Liver (tissue), 9 donors: ENCODE results near the gene PCDH9. TPM values are rescaled to one million over a fixed set of nuclear protein-coding genes. Genes with fewer than 3 reads are reported as not detected.

Experiments
- DNase-seq: peaks from one replicate; pipeline ENCODE4 v3.0.0-alpha.2; 2017; ENCODE audit warnings: low spot score
- H3K27ac ChIP-seq, 2 donors: one replicate each; pipeline ENCODE4 v1.7.0; 2013; ENCODE audit warnings: inconsistent platforms in 2 of 2, low read length in 2 of 2, control low read depth in 1 of 2, low read depth in 1 of 2, mild to moderate bottlenecking in 1 of 2
- H3K27me3 ChIP-seq, 4 donors: one replicate each; pipeline versions ENCODE4 v1.6.1 to v1.7.0; 2013; ENCODE audit warnings: low read length in 3 of 4, inconsistent platforms in 1 of 4, mild to moderate bottlenecking in 1 of 4, moderate library complexity in 1 of 4; ENCODE audit not compliant: control insufficient read depth in 4 of 4, insufficient read depth in 4 of 4
- H3K36me3 ChIP-seq, 4 donors: one replicate each; pipeline versions ENCODE4 v1.6.1 to v1.7.0; 2013; ENCODE audit warnings: low read length in 3 of 4, mild to moderate bottlenecking in 3 of 4, low read depth in 1 of 4, moderate library complexity in 1 of 4; ENCODE audit not compliant: control insufficient read depth in 4 of 4, insufficient read depth in 3 of 4
- H3K4me1 ChIP-seq, 4 donors: one replicate each; pipeline versions ENCODE4 v1.6.1 to v1.7.0; 2013; ENCODE audit warnings: low read length in 3 of 4, mild to moderate bottlenecking in 3 of 4, moderate library complexity in 1 of 4; ENCODE audit not compliant: control insufficient read depth in 4 of 4, insufficient read depth in 4 of 4
- H3K4me3 ChIP-seq, 3 donors: one replicate each; pipeline versions ENCODE4 v1.6.1 to v1.7.0; 2013; ENCODE audit warnings: low read length in 3 of 3, control low read depth in 1 of 3, low read depth in 1 of 3, mild to moderate bottlenecking in 1 of 3
- H3K9ac ChIP-seq, 2 donors: one replicate each; pipeline ENCODE4 v1.7.0; 2013; ENCODE audit warnings: low read length in 2 of 2, mild to moderate bottlenecking in 2 of 2, moderate library complexity in 2 of 2, control low read depth in 1 of 2, low read depth in 1 of 2
- H3K9me3 ChIP-seq, 4 donors: one replicate each; pipeline versions ENCODE4 v1.6.1 to v1.7.0; 2013; ENCODE audit warnings: low read length in 3 of 4; ENCODE audit not compliant: control insufficient read depth in 4 of 4
- EGR1 ChIP-seq, 2 donors: IDR thresholded peaks; 2 replicates each; pipeline ENCODE4 v1.6.1; 2016 to 2018; ENCODE audit warnings: antibody characterized with exemption in 2 of 2, low read depth in 2 of 2
- FOXA1 ChIP-seq: IDR thresholded peaks from 2 replicates; pipeline ENCODE4 v1.6.1; 2016; ENCODE audit warnings: antibody characterized with exemption
- FOXA2 ChIP-seq: IDR thresholded peaks from 2 replicates; pipeline ENCODE4 v1.6.1; 2016; ENCODE audit warnings: antibody characterized with exemption
- GABPA ChIP-seq, 2 donors: IDR thresholded peaks in 1 of 2; conservative IDR thresholded peaks in 1 of 2; 2 replicates each; pipeline ENCODE4 v1.6.1; 2016; ENCODE audit warnings: antibody characterized with exemption in 2 of 2, mild to moderate bottlenecking in 1 of 2, moderate library complexity in 1 of 2
- HNF4A ChIP-seq, 2 donors: conservative IDR thresholded peaks; 2 replicates each; pipeline ENCODE4 v1.6.1; 2016; ENCODE audit warnings: antibody characterized with exemption in 2 of 2, mild to moderate bottlenecking in 2 of 2
- HNF4G ChIP-seq: IDR thresholded peaks from 2 replicates; pipeline ENCODE4 v1.6.1; 2016; ENCODE audit warnings: antibody characterized with exemption
- JUND ChIP-seq, 2 donors: IDR thresholded peaks; 2 replicates each; pipeline ENCODE4 v1.6.1; 2016; ENCODE audit warnings: antibody characterized with exemption in 2 of 2
- NR2F2 ChIP-seq: IDR thresholded peaks from 2 replicates; pipeline ENCODE4 v1.6.1; 2016; ENCODE audit warnings: antibody characterized with exemption
- RAD21 ChIP-seq, 2 donors: IDR thresholded peaks; 2 replicates each; pipeline ENCODE4 v1.6.1; 2016; ENCODE audit warnings: antibody characterized with exemption in 2 of 2, mild to moderate bottlenecking in 2 of 2
- RXRA ChIP-seq, 2 donors: IDR thresholded peaks; 2 replicates each; pipeline ENCODE4 v1.6.1; 2017 to 2018; ENCODE audit warnings: antibody characterized with exemption in 2 of 2, mild to moderate bottlenecking in 1 of 2
- SP1 ChIP-seq: IDR thresholded peaks from 2 replicates; pipeline ENCODE4 v1.6.1; 2018; ENCODE audit warnings: antibody characterized with exemption, mild to moderate bottlenecking
- TAF1 ChIP-seq: conservative IDR thresholded peaks from 2 replicates; pipeline ENCODE4 v1.6.1; 2016; ENCODE audit warnings: antibody characterized with exemption, mild to moderate bottlenecking
- YY1 ChIP-seq: IDR thresholded peaks from 2 replicates; pipeline ENCODE4 v1.6.1; 2016; ENCODE audit warnings: antibody characterized with exemption, mild to moderate bottlenecking
- WGBS: extraction: QIAGEN DNeasy Blood & Tissue Kit; methylation state at CpG from one replicate; pipeline ENCODE4 v1.1.7; 2013; 5-methylcytosine and 5-hydroxymethylcytosine counted together
- polyA plus RNA-seq, 2 donors: library from polyadenylated mRNA; stranded (reverse) in 1 of 2; unstranded in 1 of 2; fragments of 200-250 nt in 1 of 2; fragments of >200 nt in 1 of 2; fragmentation: Nextera tagmentation in 1 of 2; extraction: Ambion mirVana in 1 of 2; gene quantifications; one replicate each; pipeline versions ENCODE4 v1.2.1 to v1.2.3, GENCODE V29; 2013 to 2015
- total RNA-seq, 2 donors: library from RNA; depleted of rRNA; stranded (reverse); fragments of >200 nt; gene quantifications; one replicate each; pipeline ENCODE4 v1.2.3, GENCODE V29; 2014
- TF ChIP-seq, protein P1 (sequence below): IDR thresholded peaks from 2 replicates; pipeline ENCODE4 v1.6.1; 2016; ENCODE audit warnings: antibody characterized with exemption, mild to moderate bottlenecking
- TF ChIP-seq, protein P2 (sequence below): IDR thresholded peaks from 2 replicates; pipeline ENCODE4 v1.6.1; 2016; ENCODE audit warnings: antibody characterized with exemption
- TF ChIP-seq, protein P3 (sequence below): IDR thresholded peaks from 2 replicates; pipeline ENCODE4 v1.6.1; 2016; ENCODE audit warnings: antibody characterized with exemption
- TF ChIP-seq, protein P4 (sequence below): fragments of 150-350 bp; IDR thresholded peaks from 2 replicates; pipeline ENCODE4 v1.5.1; 2017; ENCODE audit warnings: improper control_type of control experiment, low read depth, low read length; ENCODE audit not compliant: missing input control
- TF ChIP-seq, protein P5 (sequence below): IDR thresholded peaks from 2 replicates; pipeline ENCODE4 v1.6.1; 2016; ENCODE audit warnings: antibody characterized with exemption
- donor health status: healthy.
- donor health status: healthy.
- donor health status: healthy.
- donor health status: healthy.
- donor health status: healthy.

PCDH9 gene
- total and polyA plus RNA-seq, 4 donors: 0.90 to 4.0 (median 2.2) TPM

DNA sequence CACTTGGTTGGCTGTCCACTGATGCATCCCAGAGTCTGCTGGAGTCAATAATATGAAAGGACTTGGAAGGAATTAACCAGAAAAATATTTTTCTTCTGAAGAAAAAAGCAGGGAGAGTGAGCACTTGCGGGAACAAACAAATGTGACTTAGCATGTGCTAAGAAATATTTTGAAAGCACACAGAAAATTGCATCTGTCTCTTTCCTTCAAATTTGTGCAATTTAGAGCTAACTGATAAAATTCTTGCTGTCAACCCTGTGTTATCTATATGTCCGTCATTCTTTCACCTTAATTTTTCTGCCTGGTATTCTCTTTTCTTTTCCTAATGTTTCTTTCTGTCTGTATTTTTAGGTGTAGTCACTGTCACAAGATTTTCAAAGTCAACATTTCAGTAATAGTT is 852.6 kb downstream of the PCDH9 start:
- Histone ChIP-seq H3K9me3 (no peaks in the 10 kb centered on the region), H3K9ac (no peak overlapping the region), H3K4me3 (no peak overlapping the region), H3K27me3 (peaks cover 0 to 2% (median 0%) of the 10 kb centered on the region in 4 donors), H3K4me1 (no peaks in the 10 kb centered on the region), H3K36me3 (no peaks in the 10 kb centered on the region), H3K27ac (no peak overlapping the region)
- DNase-seq: no peak
- WGBS: 40% methylated on average over 2 of the region's 2 CpGs
- TF ChIP-seq, protein P1, sequence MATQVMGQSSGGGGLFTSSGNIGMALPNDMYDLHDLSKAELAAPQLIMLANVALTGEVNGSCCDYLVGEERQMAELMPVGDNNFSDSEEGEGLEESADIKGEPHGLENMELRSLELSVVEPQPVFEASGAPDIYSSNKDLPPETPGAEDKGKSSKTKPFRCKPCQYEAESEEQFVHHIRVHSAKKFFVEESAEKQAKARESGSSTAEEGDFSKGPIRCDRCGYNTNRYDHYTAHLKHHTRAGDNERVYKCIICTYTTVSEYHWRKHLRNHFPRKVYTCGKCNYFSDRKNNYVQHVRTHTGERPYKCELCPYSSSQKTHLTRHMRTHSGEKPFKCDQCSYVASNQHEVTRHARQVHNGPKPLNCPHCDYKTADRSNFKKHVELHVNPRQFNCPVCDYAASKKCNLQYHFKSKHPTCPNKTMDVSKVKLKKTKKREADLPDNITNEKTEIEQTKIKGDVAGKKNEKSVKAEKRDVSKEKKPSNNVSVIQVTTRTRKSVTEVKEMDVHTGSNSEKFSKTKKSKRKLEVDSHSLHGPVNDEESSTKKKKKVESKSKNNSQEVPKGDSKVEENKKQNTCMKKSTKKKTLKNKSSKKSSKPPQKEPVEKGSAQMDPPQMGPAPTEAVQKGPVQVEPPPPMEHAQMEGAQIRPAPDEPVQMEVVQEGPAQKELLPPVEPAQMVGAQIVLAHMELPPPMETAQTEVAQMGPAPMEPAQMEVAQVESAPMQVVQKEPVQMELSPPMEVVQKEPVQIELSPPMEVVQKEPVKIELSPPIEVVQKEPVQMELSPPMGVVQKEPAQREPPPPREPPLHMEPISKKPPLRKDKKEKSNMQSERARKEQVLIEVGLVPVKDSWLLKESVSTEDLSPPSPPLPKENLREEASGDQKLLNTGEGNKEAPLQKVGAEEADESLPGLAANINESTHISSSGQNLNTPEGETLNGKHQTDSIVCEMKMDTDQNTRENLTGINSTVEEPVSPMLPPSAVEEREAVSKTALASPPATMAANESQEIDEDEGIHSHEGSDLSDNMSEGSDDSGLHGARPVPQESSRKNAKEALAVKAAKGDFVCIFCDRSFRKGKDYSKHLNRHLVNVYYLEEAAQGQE: no peak
- TF ChIP-seq GABPA (IDR thresholded peaks at IDR 0.05 in 1 of 2, conservative IDR thresholded peaks at IDR 0.05 in 1 of 2) (no peak), SP1 (no peak), RXRA (IDR thresholded peaks at IDR 0.05) (no peak), EGR1 (IDR thresholded peaks at IDR 0.05; ENCODE audit: low read depth in 2 of 2) (no peak), NR2F2 (no peak), FOXA1 (no peak), HNF4A (conservative IDR thresholded peaks at IDR 0.05) (no peak), TAF1 (no peak), HNF4G (no peak), JUND (IDR thresholded peaks at IDR 0.05) (no peak), YY1 (no peak), RAD21 (IDR thresholded peaks at IDR 0.05) (no peak), FOXA2 (no peak)
- TF ChIP-seq, protein P2, sequence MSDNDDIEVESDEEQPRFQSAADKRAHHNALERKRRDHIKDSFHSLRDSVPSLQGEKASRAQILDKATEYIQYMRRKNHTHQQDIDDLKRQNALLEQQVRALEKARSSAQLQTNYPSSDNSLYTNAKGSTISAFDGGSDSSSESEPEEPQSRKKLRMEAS: no peak
- TF ChIP-seq, protein P3, sequence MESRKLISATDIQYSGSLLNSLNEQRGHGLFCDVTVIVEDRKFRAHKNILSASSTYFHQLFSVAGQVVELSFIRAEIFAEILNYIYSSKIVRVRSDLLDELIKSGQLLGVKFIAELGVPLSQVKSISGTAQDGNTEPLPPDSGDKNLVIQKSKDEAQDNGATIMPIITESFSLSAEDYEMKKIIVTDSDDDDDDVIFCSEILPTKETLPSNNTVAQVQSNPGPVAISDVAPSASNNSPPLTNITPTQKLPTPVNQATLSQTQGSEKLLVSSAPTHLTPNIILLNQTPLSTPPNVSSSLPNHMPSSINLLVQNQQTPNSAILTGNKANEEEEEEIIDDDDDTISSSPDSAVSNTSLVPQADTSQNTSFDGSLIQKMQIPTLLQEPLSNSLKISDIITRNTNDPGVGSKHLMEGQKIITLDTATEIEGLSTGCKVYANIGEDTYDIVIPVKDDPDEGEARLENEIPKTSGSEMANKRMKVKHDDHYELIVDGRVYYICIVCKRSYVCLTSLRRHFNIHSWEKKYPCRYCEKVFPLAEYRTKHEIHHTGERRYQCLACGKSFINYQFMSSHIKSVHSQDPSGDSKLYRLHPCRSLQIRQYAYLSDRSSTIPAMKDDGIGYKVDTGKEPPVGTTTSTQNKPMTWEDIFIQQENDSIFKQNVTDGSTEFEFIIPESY: no peak
- TF ChIP-seq, protein P4, sequence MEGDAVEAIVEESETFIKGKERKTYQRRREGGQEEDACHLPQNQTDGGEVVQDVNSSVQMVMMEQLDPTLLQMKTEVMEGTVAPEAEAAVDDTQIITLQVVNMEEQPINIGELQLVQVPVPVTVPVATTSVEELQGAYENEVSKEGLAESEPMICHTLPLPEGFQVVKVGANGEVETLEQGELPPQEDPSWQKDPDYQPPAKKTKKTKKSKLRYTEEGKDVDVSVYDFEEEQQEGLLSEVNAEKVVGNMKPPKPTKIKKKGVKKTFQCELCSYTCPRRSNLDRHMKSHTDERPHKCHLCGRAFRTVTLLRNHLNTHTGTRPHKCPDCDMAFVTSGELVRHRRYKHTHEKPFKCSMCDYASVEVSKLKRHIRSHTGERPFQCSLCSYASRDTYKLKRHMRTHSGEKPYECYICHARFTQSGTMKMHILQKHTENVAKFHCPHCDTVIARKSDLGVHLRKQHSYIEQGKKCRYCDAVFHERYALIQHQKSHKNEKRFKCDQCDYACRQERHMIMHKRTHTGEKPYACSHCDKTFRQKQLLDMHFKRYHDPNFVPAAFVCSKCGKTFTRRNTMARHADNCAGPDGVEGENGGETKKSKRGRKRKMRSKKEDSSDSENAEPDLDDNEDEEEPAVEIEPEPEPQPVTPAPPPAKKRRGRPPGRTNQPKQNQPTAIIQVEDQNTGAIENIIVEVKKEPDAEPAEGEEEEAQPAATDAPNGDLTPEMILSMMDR: no peak
- TF ChIP-seq, protein P5, sequence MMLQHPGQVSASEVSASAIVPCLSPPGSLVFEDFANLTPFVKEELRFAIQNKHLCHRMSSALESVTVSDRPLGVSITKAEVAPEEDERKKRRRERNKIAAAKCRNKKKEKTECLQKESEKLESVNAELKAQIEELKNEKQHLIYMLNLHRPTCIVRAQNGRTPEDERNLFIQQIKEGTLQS: no peak
